ENCODE results near the gene FBXO9.

DNA sequence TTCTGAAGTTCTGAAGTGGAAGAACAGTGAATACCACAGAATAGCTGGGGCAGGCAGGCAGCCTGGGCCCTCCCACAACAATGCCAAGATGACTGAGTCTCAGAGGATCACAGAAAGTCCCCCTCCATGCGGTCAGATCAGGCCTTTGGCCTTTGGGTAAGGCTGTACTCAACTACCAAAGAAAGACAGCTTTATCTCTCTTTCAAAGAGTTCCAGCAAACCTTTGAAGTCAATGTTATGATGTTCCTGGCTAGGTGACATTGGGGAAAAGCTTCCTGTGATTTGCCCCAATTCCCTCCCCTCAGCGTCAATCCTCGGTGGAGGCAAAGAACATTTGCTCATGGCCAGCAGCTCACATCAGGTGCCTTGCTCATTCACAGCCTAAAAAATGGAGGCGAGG is 10.7 kb upstream of the FBXO9 start:
- TF ChIP-seq RAD21 (IDR thresholded peaks at IDR 0.05; ENCODE audit: insufficient read depth, low read depth, low read length), result no peak
- TF ChIP-seq CREM (IDR thresholded peaks at IDR 0.05; ENCODE audit: low read depth), result no peak
- TF ChIP-seq SPI1 (IDR thresholded peaks at IDR 0.05; ENCODE audit: borderline replicate concordance, insufficient read depth, low read depth, low read length), result no peak
- no peak for TF ChIP-seq BACH1 (IDR thresholded peaks at IDR 0.05; ENCODE audit: borderline replicate concordance)
